GM12891 (cell line): ENCODE data around the gene CCDC70.

ENCODE experiments used
- DNase-seq: peaks from one replicate; pipeline ENCODE4 v3.0.0; 2011; ENCODE audit warnings: low spot score; ENCODE audit not compliant: insufficient read length
- FAIRE-seq: peaks from 2 replicates; lab custom pipeline; 2011; peaks lifted over from hg19 to GRCh38; lab: Jason Lieb, UNC
- PAX5 ChIP-seq: IDR thresholded peaks from 2 replicates; pipeline ENCODE4 v1.6.1; 2011; ENCODE audit warnings: low read length, moderate library complexity, mild to moderate bottlenecking; ENCODE audit not compliant: insufficient read depth, severe bottlenecking
- POLR2A ChIP-seq: IDR thresholded peaks from 2 replicates; pipeline ENCODE4 v1.6.1; 2011; ENCODE audit warnings: low read depth, low read length, control low read depth
- POLR2AphosphoS5 ChIP-seq: IDR thresholded peaks from 2 replicates; pipeline ENCODE4 v1.6.1; 2011; ENCODE audit warnings: low read depth, low read length, control low read depth
- POU2F2 ChIP-seq: IDR thresholded peaks from 2 replicates; pipeline ENCODE4 v1.6.1; 2011; ENCODE audit warnings: low read depth, mild to moderate bottlenecking, control low read depth, low read length, moderate library complexity
- SPI1 ChIP-seq: IDR thresholded peaks from 2 replicates; pipeline ENCODE4 v1.6.1; 2011; ENCODE audit warnings: low read depth, low read length, control low read depth
- TAF1 ChIP-seq: IDR thresholded peaks from 2 replicates; pipeline ENCODE4 v1.6.1; 2011; ENCODE audit warnings: low read depth, low read length, control low read depth

Gene CCDC70

DNA sequence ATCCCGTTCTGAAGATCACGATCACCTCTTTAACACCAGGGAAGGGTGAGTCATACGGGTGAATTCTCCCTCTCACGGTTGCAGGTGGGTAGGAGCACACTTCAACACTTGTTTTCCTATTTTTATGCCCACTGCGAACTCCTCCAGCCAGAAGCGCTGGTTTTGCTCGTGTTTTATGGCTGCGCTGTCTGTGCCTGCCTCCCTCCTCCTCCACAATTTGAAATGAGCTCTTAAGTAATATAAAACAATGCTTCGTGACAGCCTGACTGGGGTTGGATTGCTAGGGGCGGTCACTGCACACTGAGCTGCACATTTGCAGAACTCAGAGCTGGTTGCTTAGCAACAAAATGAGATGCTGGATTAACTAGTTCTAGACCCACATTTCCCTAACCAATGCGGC is 12.9 kb downstream of the CCDC70 start:
- TF ChIP-seq POLR2AphosphoS5 = no peak
- TF ChIP-seq SPI1 = no peak
- no peak for TF ChIP-seq POLR2A
- TF ChIP-seq PAX5 = no peak
- TF ChIP-seq POU2F2 = no peak
- TF ChIP-seq TAF1 = no peak
- no peak for DNase-seq
- FAIRE-seq = no peak

DNA sequence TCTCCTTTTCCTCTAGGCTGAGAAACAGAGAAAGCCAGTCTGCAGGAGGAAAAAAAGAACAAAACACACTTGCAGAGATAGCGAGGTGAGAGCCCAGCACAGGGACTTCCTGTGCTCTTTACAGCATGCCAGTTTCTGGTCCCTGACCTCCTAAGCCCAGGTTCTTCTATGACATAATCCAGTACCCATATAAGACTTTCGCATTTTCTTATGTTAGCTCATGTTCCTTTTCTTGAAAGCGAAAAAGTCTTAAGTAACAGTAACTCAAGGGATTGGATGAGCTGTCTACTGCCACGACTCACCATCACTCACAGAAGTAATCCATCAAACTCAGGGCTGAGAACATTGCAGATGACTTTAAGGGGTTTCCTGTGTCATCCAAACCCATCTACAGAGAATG is 17.4 kb downstream of the CCDC70 start:
- FAIRE-seq (no peak), DNase-seq (no peak)
- TF ChIP-seq PAX5 (no peak), TAF1 (no peak), POLR2AphosphoS5 (no peak), SPI1 (no peak), POLR2A (no peak)

DNA sequence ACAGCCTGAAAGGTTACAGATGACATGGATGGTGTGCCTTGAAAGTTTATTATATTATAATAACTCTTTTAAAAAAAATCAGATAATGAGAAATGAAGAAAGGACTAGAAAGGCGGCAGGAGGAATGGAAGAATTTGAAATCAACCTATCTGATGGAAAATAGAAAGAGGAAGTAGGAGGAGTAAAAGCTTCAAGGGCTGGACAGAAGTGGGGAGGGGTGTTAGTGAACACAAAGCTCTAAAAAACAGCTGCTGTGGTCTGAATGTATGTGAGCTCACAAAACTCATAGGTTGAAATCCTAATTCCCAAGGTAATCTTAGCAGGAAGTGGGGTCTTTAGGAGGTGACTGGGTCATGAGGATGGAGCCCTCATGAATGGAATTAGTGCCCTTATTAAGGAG is 19.5 kb downstream of the CCDC70 start:
- TF ChIP-seq TAF1 = no peak
- no peak for TF ChIP-seq PAX5
- TF ChIP-seq POU2F2 = no peak
- no peak for TF ChIP-seq POLR2AphosphoS5
- TF ChIP-seq SPI1 = no peak
- no peak for TF ChIP-seq POLR2A
- no peak for DNase-seq

DNA sequence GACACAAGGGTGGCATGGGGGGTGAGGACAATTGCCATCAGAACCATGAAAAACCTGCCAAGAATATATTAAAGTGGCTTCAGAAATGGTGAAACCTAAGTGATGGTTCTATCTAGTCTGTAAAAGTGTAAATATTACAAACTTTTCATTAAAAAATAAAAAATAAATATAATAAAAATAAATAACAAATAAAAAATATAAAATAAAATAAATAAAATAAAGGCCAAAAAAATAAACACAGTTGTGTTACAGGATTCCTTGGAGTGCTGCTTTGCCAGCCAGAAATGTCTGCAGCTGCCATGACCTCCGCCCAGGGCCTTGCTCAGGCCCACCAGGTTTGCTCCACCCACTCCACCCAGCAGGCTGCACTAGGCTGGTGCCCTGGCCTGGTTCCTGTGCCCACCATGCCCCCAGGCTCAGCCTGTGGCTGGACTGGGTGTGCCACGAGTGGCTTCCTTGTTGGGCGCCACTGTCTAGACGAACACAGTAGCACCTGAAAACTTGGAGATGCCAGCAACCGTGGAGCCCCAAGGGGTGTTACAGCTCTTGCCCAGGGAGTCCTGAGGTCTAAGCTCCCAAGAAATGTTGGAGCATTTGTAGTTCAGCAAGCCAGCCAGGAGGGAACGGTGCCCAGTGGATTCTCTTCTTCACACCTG is 20.9 kb downstream of the CCDC70 start:
- no peak for DNase-seq
- FAIRE-seq = no peak

More for the DNA sequence above, 19.5 kb downstream of the CCDC70 start:
- FAIRE-seq = no peak

DNA sequence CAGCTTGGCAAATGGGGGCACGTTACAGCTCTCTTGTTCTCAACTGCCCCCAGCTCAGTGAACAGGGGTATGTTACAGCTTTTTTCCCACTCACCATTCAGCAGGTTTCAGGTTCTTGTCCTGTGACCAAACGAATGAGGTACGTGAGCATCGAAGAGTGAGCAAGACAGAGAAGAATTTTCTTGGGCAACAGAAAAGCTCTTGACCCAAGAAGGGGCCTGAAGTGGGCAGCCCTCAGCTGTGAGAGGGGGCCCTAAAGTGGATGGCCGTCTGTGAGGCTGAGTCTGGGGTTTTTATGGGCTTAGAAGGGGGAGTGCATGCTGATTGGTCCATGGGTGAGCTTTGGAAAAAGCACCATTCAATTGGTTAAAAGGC is 21.4 kb downstream of the CCDC70 start:
- DNase-seq (no peak), FAIRE-seq (no peak)
- no peak for TF ChIP-seq PAX5
- TF ChIP-seq TAF1 = no peak
- TF ChIP-seq POLR2AphosphoS5 = no peak
- no peak for TF ChIP-seq POU2F2
- TF ChIP-seq POLR2A = no peak
- TF ChIP-seq SPI1 = no peak

More for the DNA sequence above, 20.9 kb downstream of the CCDC70 start:
- TF ChIP-seq POLR2AphosphoS5 = no peak
- no peak for TF ChIP-seq SPI1
- no peak for TF ChIP-seq PAX5
- TF ChIP-seq TAF1 = no peak

DNA sequence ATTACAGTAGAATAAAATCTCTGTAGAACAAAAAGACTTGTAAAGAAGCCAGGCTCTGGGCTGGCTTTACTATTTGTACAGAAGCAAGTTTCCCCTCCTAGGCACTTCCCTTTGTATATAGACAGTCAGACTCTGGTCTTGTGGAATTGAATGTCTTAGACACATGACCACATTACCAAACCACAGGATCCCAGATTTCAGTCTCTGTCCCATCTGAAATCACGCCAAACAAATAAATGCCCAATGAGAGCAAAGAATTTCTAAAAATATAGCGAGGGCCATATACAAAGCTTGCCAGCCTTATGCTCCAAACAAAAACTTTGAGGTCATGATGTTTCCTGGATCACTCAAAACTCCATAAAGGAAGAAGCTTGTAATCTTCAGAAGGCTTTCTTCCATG is 23.9 kb downstream of the CCDC70 start:
- no peak for DNase-seq
- FAIRE-seq = no peak
- TF ChIP-seq POLR2AphosphoS5 (no peak), POLR2A (no peak), SPI1 (no peak), POU2F2 (no peak), PAX5 (no peak), TAF1 (no peak)

DNA sequence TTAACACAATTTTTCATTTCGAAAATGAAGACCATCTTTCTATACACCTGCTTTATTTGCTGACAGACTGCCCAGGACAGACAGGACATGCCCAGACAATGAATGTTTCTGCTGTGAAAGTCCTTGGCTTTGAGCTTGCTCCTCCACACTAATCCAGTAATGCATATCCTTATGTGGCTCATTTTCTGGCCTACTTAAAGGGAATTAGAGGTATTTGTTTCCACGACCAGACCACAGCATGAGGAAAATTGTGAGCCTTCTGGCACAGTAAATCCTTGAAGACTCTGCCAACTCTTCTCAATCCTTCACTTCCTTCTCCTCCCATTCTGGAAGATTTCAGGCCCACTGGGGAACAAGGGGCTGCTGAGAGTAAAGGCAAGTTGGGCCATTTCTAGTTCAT is 25.7 kb downstream of the CCDC70 start:
- TF ChIP-seq TAF1 (no peak), POLR2AphosphoS5 (no peak), PAX5 (no peak), POU2F2 (no peak), POLR2A (no peak), SPI1 (no peak)
- DNase-seq (no peak), FAIRE-seq (no peak)

DNA sequence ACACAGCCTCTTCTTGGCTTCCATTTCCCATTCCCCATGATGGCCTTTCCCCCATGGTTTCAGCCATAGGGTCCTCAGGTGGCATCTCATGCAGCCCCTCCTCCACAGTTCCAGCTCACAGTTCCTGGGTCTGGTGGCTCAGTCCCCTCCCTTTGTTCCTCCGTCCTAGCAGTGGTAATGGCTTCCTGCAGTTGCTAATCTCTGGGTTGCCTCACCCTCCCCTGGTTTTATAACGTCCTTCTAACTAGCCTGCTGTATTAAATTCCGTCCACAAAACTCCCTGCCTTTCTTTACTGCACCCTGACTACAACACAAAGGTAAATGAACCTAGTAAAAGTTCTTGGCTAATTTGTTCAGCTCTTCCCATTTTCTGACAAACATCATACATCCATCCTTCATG is 30.9 kb downstream of the CCDC70 start:
- DNase-seq (no peak), FAIRE-seq (no peak)
- TF ChIP-seq TAF1 (no peak), POLR2AphosphoS5 (no peak), POU2F2 (no peak), SPI1 (no peak), PAX5 (no peak), POLR2A (no peak)

DNA sequence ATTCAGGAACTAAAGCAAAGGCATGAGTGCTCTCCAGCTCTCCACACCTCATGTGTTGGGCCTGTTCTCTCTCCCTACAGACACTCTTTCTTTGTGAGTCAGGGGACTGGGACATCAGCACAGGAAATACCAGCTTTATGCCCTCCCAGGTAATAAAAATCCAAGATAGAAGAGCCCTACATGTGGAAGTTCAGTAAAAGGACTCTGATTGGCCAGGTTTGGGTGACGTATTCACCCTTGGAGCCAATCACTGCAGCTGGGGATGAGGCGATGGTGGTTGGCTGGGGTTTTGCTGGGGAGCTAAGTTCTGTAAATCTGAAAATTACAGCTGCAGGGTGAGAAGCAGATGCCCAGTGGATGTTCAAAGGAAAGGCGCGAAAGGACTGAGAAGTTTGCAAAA is 32.5 kb downstream of the CCDC70 start:
- DNase-seq (no peak), FAIRE-seq (no peak)
- no peak for TF ChIP-seq POLR2AphosphoS5
- no peak for TF ChIP-seq SPI1

DNA sequence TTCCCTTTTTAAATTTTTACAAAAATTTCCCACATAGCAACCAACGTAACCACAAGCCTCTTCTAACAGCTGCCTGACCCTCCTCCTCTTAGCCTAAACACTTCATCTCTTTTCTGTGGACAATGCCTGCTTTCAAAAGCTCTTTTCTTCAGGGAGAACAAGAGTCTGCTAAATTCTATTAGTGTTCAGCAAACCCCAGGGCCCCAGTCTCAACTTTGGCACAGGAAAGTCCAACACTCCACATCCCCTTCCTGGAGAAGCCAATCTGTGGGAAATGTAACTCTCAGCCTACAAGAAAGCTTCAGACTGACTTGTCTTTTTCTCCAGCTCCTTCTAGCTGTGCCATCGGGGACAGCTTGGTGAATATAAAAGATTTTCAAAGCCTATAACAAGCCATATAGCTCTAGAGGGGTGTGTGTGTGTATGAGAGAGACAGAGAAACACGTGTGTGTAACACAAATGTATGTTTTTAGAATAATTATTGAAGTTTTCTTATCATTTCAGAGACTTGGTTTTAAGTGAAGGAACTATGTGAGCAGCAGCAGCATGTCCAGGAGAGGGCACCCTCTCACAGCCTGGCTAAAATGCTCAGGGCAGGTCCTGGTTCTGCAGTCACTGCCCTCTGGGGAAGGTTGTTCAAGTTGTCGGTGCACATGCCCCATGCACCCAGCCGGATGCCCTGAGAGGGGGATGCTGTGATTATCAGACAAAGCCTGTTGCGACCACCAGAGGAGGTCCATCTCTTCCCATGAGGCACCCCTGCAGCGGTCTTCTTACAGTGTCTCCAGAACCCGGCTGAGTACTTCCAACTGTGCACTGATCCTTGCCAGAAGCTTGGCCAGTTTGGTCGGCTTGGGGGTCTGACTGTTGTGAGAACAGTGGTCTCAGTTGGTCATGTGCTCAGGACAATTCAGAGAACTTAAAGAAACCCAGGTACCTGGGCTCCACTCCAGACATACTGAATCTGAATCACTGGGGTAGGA is 34.4 kb downstream of the CCDC70 start:
- TF ChIP-seq POLR2A = no peak
- no peak for TF ChIP-seq TAF1
- TF ChIP-seq POLR2AphosphoS5 = no peak
- TF ChIP-seq POU2F2 = no peak
- TF ChIP-seq SPI1 = no peak
- TF ChIP-seq PAX5 = no peak
- peak; percentile 84 for FAIRE-seq
- peak; percentile 38 for DNase-seq
